Muscle layer of duodenum (tissue), 2 donors: Measurements from ENCODE around the gene CISH.

Experiments
- H3K27ac ChIP-seq: one replicate; pipeline ENCODE4 v1.7.0; 2013; ENCODE audit warnings: mild to moderate bottlenecking, low read length
- H3K27me3 ChIP-seq: one replicate; pipeline ENCODE4 v1.7.0; 2013; ENCODE audit warnings: low read depth, mild to moderate bottlenecking, control low read depth, low read length
- H3K36me3 ChIP-seq, 2 donors: one replicate each; pipeline ENCODE4 v1.7.0; 2013; ENCODE audit warnings: low read length in 2 of 2, control low read depth in 1 of 2, mild to moderate bottlenecking in 1 of 2; ENCODE audit not compliant: insufficient read depth in 2 of 2, control insufficient read depth in 1 of 2
- H3K4me1 ChIP-seq, 2 donors: one replicate each; pipeline ENCODE4 v1.7.0; 2013; ENCODE audit warnings: low read length in 2 of 2, mild to moderate bottlenecking in 2 of 2, control low read depth in 1 of 2, moderate library complexity in 1 of 2; ENCODE audit not compliant: insufficient read depth in 2 of 2, control insufficient read depth in 1 of 2
- H3K4me3 ChIP-seq, 2 donors: one replicate each; pipeline ENCODE4 v1.7.0; 2013; ENCODE audit warnings: low read length in 2 of 2, low read depth in 1 of 2, mild to moderate bottlenecking in 1 of 2
- H3K9me3 ChIP-seq, 2 donors: one replicate each; pipeline ENCODE4 v1.7.0; 2013; ENCODE audit warnings: low read length in 2 of 2, control low read depth in 1 of 2, mild to moderate bottlenecking in 1 of 2; ENCODE audit not compliant: control insufficient read depth in 1 of 2
- donor health status: healthy.

The CISH gene

DNA sequence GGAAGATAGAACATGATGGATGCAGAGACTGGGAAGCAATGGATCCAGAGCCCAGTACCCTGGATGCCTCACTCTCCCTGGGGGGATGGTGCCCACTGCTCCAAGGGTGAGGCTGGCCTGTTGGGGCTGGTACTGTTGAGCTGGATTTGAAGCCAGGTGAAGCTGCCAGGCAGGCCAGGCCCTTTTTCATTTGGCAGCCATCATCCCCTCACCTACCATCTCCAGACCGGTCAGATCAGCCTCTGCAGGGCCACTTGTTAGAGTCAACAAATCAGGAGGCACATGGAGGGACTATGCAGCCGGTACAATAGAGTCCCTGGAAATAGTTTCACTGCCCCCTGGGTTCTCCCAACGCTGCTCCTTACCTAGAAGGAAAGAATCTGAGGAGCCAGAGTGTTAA lies 11.3 kb upstream of the CISH start:
- Histone ChIP-seq H3K27ac (no peak overlapping the region), H3K4me1 (peaks cover 3 to 12% of the 10 kb centered on the region in 2 donors), H3K36me3 (peaks cover 3 to 5% of the 10 kb centered on the region in 2 donors), H3K4me3 (no peak overlapping the region), H3K9me3 (no peaks in the 10 kb centered on the region), H3K27me3 (no peaks in the 10 kb centered on the region)

DNA sequence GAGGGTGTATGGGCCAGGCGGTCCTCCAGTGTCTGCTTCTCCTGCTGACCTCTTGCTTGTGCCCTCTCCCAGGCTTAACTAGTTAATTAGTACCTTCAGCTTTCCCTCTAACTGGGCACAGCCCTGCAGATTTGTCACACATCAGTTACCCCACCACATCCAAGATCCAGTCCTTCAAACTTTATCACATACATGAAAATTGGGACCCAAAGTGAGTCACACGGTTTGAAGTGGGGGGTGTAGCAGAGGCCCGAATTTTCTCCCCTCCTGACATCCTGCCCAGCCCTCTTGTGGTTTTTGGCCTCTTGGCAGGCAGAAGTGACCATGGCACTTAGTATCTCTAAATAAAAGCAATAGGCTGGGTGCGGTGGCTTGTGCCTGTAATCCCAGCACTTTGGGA lies 9.2 kb upstream of the CISH start:
- no peaks in the 10 kb centered on the region for H3K9me3 ChIP-seq
- peaks cover 3 to 5% of the 10 kb centered on the region in 2 donors for H3K36me3 ChIP-seq
- no peak overlapping the region for H3K4me3 ChIP-seq
- peaks cover 7 to 12% of the 10 kb centered on the region in 2 donors for H3K4me1 ChIP-seq
- no peak overlapping the region for H3K27ac ChIP-seq
- H3K27me3 ChIP-seq: no peaks in the 10 kb centered on the region

DNA sequence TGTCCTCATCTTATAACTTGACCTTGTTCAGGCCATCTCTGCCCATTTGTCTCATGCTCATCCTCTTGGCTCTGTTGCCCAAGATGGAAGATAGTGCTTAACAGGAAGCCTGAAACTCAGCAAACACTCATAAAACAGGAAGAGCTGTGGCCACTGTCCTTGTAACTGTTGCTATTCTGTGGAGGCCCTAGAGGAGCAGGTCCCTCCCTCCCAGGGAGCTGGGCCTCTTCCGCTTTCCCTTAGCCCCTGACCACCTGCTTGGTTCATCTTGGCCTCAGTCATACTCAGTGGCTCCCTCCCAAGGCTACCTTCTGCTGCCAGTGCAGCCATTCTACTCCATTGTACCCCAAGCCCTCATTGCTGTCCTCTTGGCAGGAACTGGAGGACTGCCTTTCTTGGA lies 8.8 kb upstream of the CISH start:
- Histone ChIP-seq H3K36me3 (peaks cover 3 to 5% of the 10 kb centered on the region in 2 donors), H3K27ac (no peak overlapping the region), H3K4me3 (peak overlapping the region in 1 of 2 donors; percentile 4), H3K4me1 (peaks cover 7 to 12% of the 10 kb centered on the region in 2 donors), H3K27me3 (no peaks in the 10 kb centered on the region), H3K9me3 (no peaks in the 10 kb centered on the region)

DNA sequence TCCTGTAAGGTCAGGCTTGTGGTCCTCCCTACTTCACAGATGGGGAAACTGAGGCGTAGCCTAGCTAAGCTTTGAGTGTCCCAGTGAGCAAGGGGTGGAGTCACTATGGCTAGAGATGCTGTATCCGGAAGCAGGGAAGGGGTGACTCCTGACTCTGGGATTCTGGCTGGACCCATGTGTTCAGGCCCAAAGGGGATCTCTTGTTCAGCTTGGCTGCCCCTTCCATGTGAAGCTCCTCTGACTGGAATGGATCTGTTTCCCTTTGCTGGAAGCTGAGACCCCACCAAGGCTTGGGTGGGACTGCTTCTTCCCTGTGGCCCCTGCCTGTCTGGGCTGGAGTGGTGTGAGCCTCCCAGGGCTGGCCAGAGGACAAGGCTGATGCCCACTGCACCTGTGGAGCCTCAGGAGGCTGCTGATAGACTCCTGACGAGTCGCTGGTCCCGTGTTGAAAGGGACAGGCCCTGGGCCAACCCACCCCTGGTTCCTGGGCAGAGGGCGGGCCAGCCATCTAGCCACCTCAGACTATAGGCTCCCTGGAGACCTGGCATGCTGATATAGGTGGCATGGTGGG lies 6.4 kb upstream of the CISH start:
- H3K9me3 ChIP-seq: no peaks in the 10 kb centered on the region
- peak overlapping the region; percentile 84 for H3K4me3 ChIP-seq
- peak overlapping the region; percentile 88 for H3K27ac ChIP-seq
- H3K36me3 ChIP-seq: peaks cover 3 to 5% of the 10 kb centered on the region in 2 donors
- no peaks in the 10 kb centered on the region for H3K27me3 ChIP-seq
- H3K4me1 ChIP-seq: peaks cover 15 to 16% of the 10 kb centered on the region in 2 donors

DNA sequence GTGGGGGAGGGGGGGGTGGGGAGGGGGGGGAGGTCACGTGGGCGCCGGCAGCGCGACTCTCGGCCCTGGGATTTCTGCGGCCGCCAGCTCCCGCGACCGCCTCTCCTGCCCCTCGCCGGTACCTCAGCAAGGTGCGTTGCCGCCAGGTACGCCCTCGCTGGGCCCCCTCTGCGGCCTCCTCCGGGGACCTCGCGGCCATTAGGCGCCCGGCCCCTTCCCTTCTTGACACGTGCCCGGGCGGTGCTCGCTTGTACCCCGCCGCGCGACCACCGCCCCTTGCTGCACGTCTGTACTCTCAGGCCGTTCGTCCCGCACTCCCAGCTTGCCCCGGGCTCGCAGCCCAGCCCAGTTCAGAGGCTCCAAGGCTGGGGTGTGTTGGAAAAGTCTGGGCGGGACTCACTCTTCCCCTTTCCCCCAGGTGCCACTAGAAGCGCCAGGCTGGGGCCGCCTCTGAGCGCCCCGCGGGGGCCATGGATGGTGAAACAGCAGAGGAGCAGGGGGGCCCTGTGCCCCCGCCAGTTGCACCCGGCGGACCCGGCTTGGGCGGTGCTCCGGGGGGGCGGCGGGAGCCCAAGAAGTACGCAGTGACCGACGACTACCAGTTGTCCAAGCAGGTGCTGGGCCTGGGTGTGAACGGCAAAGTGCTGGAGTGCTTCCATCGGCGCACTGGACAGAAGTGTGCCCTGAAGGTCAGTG lies 5.7 kb upstream of the CISH start, which contains the start of gene MAPKAPK3:
TSS of gene MAPKAPK3 (plus strand) at position 56 of the 696 bp plus-strand sequence. CDS start at position 471, 415 bp downstream.
- Histone ChIP-seq H3K4me1 (peaks cover 16 to 21% of the 10 kb centered on the region in 2 donors), H3K27me3 (no peaks in the 10 kb centered on the region)

DNA sequence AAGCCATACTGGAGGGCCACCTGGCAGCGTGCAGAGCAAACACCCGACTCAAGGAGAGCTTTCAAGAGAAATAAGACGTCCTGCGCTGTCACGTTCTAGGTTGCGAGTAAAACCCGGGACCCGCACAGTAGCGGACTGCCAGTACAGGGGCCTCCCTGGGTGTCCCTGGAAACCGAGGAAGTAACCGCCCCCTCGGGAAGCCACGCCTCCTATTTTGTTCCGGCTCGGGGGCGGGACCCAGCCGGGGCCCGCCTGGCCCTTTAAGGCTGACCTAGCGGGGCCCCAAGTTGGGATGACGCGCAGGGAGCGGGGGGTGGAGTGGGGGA lies 5.2 kb upstream of the CISH start:
- Histone ChIP-seq H3K4me1 (peaks cover 16 to 21% of the 10 kb centered on the region in 2 donors), H3K9me3 (no peaks in the 10 kb centered on the region), H3K27me3 (no peaks in the 10 kb centered on the region), H3K4me3 (peak overlapping the region; percentile 78 to 81), H3K27ac (peak overlapping the region; percentile 24), H3K36me3 (peaks cover 0 to 1% of the 10 kb centered on the region in 2 donors)

More for the DNA sequence above, 5.7 kb upstream of the CISH start, which contains the start of gene MAPKAPK3:
- Histone ChIP-seq H3K36me3 (peaks cover 0 to 5% of the 10 kb centered on the region in 2 donors), H3K9me3 (no peaks in the 10 kb centered on the region), H3K27ac (peak within 1 kb of the TSS; percentile 88), H3K4me3 (peak within 1 kb of the TSS; percentile 84)

DNA sequence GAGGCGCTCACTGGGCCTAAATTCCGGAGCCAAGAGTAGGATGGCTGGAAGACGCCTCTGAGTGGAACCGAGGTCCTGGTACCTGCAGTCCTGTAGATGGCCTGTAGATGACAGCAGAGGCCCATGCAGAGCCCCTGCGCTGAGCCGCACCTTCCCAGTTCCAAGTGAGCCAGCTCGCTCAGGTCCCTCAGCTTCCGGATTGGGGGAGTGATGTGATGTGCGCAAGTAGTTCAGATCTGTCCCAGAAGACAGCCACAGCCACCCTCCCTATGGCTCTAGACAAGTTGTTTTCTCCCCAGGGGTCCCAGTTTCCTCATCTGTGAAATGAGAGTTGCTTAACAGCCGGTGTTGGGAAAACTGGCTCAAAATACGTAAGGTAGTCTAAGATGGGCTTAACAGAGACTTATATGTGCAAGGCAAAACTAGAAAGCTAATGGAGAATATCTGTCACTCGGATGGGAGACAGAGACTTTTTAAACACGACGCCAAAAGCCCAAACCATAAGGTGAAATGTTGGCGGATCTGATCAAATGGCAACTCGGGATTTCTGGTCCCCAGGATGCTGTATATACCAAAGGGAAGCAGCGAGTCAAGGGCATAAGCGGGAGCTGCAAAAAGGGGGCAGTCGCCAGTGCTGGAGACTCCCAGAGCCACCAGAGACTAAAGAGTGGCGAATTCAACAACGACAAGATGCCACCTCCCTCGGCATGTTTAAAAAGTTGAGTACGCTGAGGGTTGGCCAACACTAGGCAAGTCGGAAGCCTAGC lies 4.6 kb upstream of the CISH start:
- no peaks in the 10 kb centered on the region for H3K27me3 ChIP-seq
- peak overlapping the region; percentile 78 to 81 for H3K4me3 ChIP-seq
- no peaks in the 10 kb centered on the region for H3K36me3 ChIP-seq
- H3K9me3 ChIP-seq: no peaks in the 10 kb centered on the region
- H3K4me1 ChIP-seq: peaks cover 16 to 21% of the 10 kb centered on the region in 2 donors
- H3K27ac ChIP-seq: peak overlapping the region; percentile 24

DNA sequence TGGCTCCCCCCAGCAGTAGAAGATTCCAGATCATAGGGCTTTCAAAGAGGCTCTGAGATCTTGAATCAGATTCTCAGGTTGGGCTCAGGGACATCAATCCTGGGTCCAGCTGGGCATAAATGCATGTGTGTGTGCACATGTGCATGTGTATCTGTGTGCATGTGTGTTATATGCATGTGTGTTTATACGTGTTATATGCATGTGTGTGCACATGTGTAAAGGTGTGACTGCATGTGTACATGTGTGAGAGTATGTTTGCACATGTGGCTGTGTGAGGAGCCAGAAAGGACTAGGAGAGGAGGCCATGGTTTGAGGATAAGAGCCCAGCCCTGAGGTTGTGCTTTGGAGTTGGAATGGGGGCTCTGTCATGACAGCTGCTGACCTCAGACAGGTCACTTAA lies 3.6 kb upstream of the CISH start:
- Histone ChIP-seq H3K4me3 (no peak overlapping the region), H3K36me3 (no peaks in the 10 kb centered on the region), H3K27ac (no peak overlapping the region), H3K9me3 (no peaks in the 10 kb centered on the region), H3K27me3 (no peaks in the 10 kb centered on the region), H3K4me1 (peaks cover 19 to 31% of the 10 kb centered on the region in 2 donors)

DNA sequence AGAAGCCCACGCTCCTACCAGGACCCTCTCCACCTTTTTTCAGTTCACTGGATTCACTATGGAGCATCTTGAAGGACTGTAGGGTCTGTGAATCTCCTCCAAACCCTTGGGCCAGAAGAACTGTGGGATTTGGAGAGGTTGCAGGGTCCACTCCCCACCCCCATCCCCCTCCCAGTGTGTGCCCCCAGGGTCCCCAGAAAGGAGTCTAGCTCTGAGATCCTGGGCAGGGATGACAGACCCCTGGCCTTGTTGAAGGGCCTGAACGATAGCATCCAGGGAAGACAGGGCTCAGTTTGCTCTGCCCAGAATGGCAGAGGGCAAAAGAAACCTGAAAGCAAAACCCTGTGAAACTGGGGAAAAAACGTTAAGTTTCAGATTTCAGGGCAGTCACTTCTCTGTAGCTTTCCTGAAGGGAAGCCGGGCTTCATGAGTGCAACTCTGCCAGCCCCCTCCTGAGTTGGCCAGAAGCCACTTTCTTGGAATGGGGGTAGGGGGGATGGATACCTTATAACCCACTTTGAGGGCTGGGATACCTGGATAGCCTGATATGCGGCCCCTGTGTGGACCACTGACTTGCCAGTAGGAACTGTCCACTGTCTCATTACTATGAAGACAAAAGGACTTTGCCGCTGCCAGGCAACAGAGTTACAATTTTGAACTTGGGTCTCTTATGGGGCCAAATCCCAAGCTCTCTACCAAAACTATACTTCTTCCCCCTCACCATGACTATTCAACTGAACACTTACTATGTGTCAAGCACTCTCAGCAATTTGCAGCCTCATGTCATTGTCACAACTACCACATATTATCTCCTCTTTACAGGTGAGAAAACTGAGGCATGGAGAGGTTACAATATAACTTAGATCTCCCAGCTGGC lies 1.6 kb upstream of the CISH start:
- Histone ChIP-seq H3K9me3 (no peaks in the 10 kb centered on the region), H3K4me3 (peak overlapping the region in 1 of 2 donors; percentile 83), H3K27me3 (no peaks in the 10 kb centered on the region), H3K4me1 (peaks cover 26 to 32% of the 10 kb centered on the region in 2 donors), H3K36me3 (peaks cover 0 to 1% of the 10 kb centered on the region in 2 donors), H3K27ac (peak overlapping the region; percentile 14)

DNA sequence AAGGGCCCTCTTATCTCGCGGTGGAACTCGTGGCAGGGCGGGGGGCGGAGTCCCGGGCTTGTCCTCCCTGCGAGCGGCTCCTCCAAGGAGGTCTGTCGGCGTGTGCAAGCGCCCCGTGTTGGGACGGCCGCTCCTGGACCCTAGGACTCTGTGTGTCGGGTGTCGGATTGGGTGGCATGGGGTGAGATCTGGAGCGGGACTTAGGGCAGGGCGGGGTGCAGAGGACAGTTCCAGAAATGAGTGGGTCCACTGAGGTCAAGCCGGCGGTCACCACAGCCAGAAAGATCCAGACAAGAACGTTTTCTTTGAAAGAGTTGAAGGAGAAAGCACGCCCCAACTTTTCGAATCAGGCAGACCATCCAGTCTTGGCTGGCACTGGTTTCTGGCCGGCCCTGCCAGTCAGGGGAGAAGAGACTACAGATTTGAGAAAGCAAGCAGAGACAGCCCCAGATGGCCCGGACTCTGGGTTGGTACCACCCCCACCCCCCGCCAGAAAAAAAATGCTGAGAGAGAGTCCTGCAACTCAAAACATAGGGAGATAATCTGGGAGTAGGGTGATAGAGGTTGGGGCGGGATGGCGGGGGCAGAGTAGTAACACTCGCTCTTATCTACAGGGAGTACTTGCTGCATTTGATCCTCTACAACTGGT lies 784 bp upstream of the CISH start:
- Histone ChIP-seq H3K36me3 (peaks cover 8 to 10% of the 10 kb centered on the region in 2 donors), H3K27ac (peak overlapping the region; percentile 14), H3K9me3 (no peaks in the 10 kb centered on the region), H3K4me1 (peaks cover 18 to 37% of the 10 kb centered on the region in 2 donors), H3K4me3 (peak overlapping the region; percentile 77 to 83), H3K27me3 (no peaks in the 10 kb centered on the region)
